ENCODE results near the gene SETSIP. TPM values are rescaled to one million over a fixed set of nuclear protein-coding genes. Genes with fewer than 3 reads are reported as not detected.

The SETSIP gene
- total RNA-seq: under 1 TPM in 1 of 2 experiments, not detected in 1; 0.37 TPM

- no peak within 1 kb of the TSS for H3K27ac Mint-ChIP-seq
- H3K9me3 Mint-ChIP-seq: no peaks in the 10 kb centered on the region
- H3K36me3 Mint-ChIP-seq: no peaks in the 10 kb centered on the region
- H3K4me3 Mint-ChIP-seq: no peak within 1 kb of the TSS
- H3K4me1 Mint-ChIP-seq: peaks cover 1% of the 10 kb centered on the region
- H3K27me3 Mint-ChIP-seq: no peaks in the 10 kb centered on the region
- DNase-seq: no peak
Observed at GRCh38 chr1:92075311-92075710, at the start of gene SETSIP. Gene SETSIP, minus strand, starts transcription at chr1:92075411. Its CDS starts 0 bp downstream, at chr1:92075411.

- DNase-seq: peak; percentile 5
- peaks cover 13% of the 10 kb centered on the region for H3K4me1 Mint-ChIP-seq
- H3K4me3 Mint-ChIP-seq: peak overlapping the region; percentile 13
- no peaks in the 10 kb centered on the region for H3K9me3 Mint-ChIP-seq
- H3K27ac Mint-ChIP-seq: peak overlapping the region; percentile 55
- H3K27me3 Mint-ChIP-seq: no peaks in the 10 kb centered on the region
- H3K36me3 Mint-ChIP-seq: peaks cover 3% of the 10 kb centered on the region
Observed at GRCh38 chr1:92123868-92124267, 48.7 kb upstream of the SETSIP start.

- H3K27me3 Mint-ChIP-seq: no peaks in the 10 kb centered on the region
- H3K4me1 Mint-ChIP-seq: peaks cover 16% of the 10 kb centered on the region
- no peak overlapping the region for H3K4me3 Mint-ChIP-seq
- no peaks in the 10 kb centered on the region for H3K36me3 Mint-ChIP-seq
- H3K27ac Mint-ChIP-seq: no peak overlapping the region
- no peak for DNase-seq
- no peaks in the 10 kb centered on the region for H3K9me3 Mint-ChIP-seq
Observed at GRCh38 chr1:92118826-92119225, 43.6 kb upstream of the SETSIP start.

- Mint-ChIP-seq H3K27ac (no peak overlapping the region), H3K27me3 (no peaks in the 10 kb centered on the region), H3K9me3 (no peaks in the 10 kb centered on the region), H3K4me1 (peaks cover 9% of the 10 kb centered on the region), H3K4me3 (no peak overlapping the region), H3K36me3 (no peaks in the 10 kb centered on the region)
- no peak for DNase-seq
Observed at GRCh38 chr1:92117526-92117925, 42.3 kb upstream of the SETSIP start.

- peaks cover 2% of the 10 kb centered on the region for H3K36me3 Mint-ChIP-seq
- no peaks in the 10 kb centered on the region for H3K4me1 Mint-ChIP-seq
- no peaks in the 10 kb centered on the region for H3K9me3 Mint-ChIP-seq
- H3K27me3 Mint-ChIP-seq: no peaks in the 10 kb centered on the region
- H3K27ac Mint-ChIP-seq: no peak overlapping the region
- no peak overlapping the region for H3K4me3 Mint-ChIP-seq
- no peak for DNase-seq
Observed at GRCh38 chr1:92108631-92109030, 33.4 kb upstream of the SETSIP start.

- no peaks in the 10 kb centered on the region for H3K9me3 Mint-ChIP-seq
- H3K27ac Mint-ChIP-seq: no peak overlapping the region
- H3K27me3 Mint-ChIP-seq: no peaks in the 10 kb centered on the region
- DNase-seq: no peak
- H3K4me3 Mint-ChIP-seq: no peak overlapping the region
- no peaks in the 10 kb centered on the region for H3K4me1 Mint-ChIP-seq
- H3K36me3 Mint-ChIP-seq: peaks cover 2% of the 10 kb centered on the region
Observed at GRCh38 chr1:92105546-92106081, 30.4 kb upstream of the SETSIP start.

- Mint-ChIP-seq H3K27me3 (no peaks in the 10 kb centered on the region), H3K4me1 (no peaks in the 10 kb centered on the region), H3K4me3 (no peak overlapping the region), H3K36me3 (peaks cover 2% of the 10 kb centered on the region), H3K27ac (no peak overlapping the region), H3K9me3 (no peaks in the 10 kb centered on the region)
- no peak for DNase-seq
Observed at GRCh38 chr1:92096317-92096716, 21.1 kb upstream of the SETSIP start.

- DNase-seq: no peak
- Mint-ChIP-seq H3K27me3 (no peaks in the 10 kb centered on the region), H3K4me1 (no peaks in the 10 kb centered on the region), H3K27ac (no peak overlapping the region), H3K9me3 (no peaks in the 10 kb centered on the region), H3K4me3 (no peak overlapping the region), H3K36me3 (peaks cover 4% of the 10 kb centered on the region)
Observed at GRCh38 chr1:92095874-92096273, 20.7 kb upstream of the SETSIP start.

- Mint-ChIP-seq H3K36me3 (peaks cover 4% of the 10 kb centered on the region), H3K27me3 (no peaks in the 10 kb centered on the region), H3K9me3 (no peaks in the 10 kb centered on the region), H3K27ac (no peak overlapping the region), H3K4me1 (no peaks in the 10 kb centered on the region), H3K4me3 (no peak overlapping the region)
- DNase-seq: no peak
Observed at GRCh38 chr1:92094595-92094994, 19.4 kb upstream of the SETSIP start.

GRCh38 chr1:92094090-92094489, 18.9 kb upstream of the SETSIP start:
- Mint-ChIP-seq H3K27me3 (no peaks in the 10 kb centered on the region), H3K4me3 (no peak overlapping the region), H3K9me3 (no peaks in the 10 kb centered on the region), H3K36me3 (peaks cover 4% of the 10 kb centered on the region), H3K4me1 (no peaks in the 10 kb centered on the region), H3K27ac (no peak overlapping the region)
- no peak for DNase-seq

GRCh38 chr1:92091625-92092024, 16.4 kb upstream of the SETSIP start:
- H3K4me1 Mint-ChIP-seq: no peaks in the 10 kb centered on the region
- H3K36me3 Mint-ChIP-seq: peaks cover 4% of the 10 kb centered on the region
- H3K4me3 Mint-ChIP-seq: no peak overlapping the region
- H3K27ac Mint-ChIP-seq: no peak overlapping the region
- peaks cover 2% of the 10 kb centered on the region for H3K9me3 Mint-ChIP-seq
- no peaks in the 10 kb centered on the region for H3K27me3 Mint-ChIP-seq
- no peak for DNase-seq

- Mint-ChIP-seq H3K27ac (no peak overlapping the region), H3K9me3 (peaks cover 17% of the 10 kb centered on the region), H3K36me3 (peaks cover 22% of the 10 kb centered on the region), H3K27me3 (no peaks in the 10 kb centered on the region), H3K4me3 (no peak overlapping the region), H3K4me1 (peaks cover 2% of the 10 kb centered on the region)
- DNase-seq: no peak
Observed at GRCh38 chr1:92087542-92087941, 12.3 kb upstream of the SETSIP start.

GRCh38 chr1:92085727-92086126, 10.5 kb upstream of the SETSIP start:
- no peak overlapping the region for H3K4me3 Mint-ChIP-seq

GRCh38 chr1:92084651-92085050, 9.4 kb upstream of the SETSIP start:
- Mint-ChIP-seq H3K4me3 (no peak overlapping the region), H3K27me3 (no peaks in the 10 kb centered on the region), H3K36me3 (peaks cover 20% of the 10 kb centered on the region), H3K4me1 (peaks cover 5% of the 10 kb centered on the region), H3K9me3 (peaks cover 17% of the 10 kb centered on the region), H3K27ac (no peak overlapping the region)
- no peak for DNase-seq

More at GRCh38 chr1:92085727-92086126, 10.5 kb upstream of the SETSIP start:
- Mint-ChIP-seq H3K9me3 (peaks cover 17% of the 10 kb centered on the region), H3K4me1 (peaks cover 3% of the 10 kb centered on the region), H3K27ac (no peak overlapping the region), H3K27me3 (no peaks in the 10 kb centered on the region), H3K36me3 (peaks cover 20% of the 10 kb centered on the region)
- no peak for DNase-seq

- H3K4me3 Mint-ChIP-seq: peak overlapping the region; percentile 96
- no peak overlapping the region for H3K27ac Mint-ChIP-seq
- H3K27me3 Mint-ChIP-seq: no peaks in the 10 kb centered on the region
- DNase-seq: no peak
- H3K36me3 Mint-ChIP-seq: peaks cover 12% of the 10 kb centered on the region
- peaks cover 11% of the 10 kb centered on the region for H3K9me3 Mint-ChIP-seq
- peaks cover 5% of the 10 kb centered on the region for H3K4me1 Mint-ChIP-seq
Observed at GRCh38 chr1:92081031-92081430, 5.8 kb upstream of the SETSIP start.

- Mint-ChIP-seq H3K4me1 (peaks cover 5% of the 10 kb centered on the region), H3K9me3 (peaks cover 7% of the 10 kb centered on the region), H3K27me3 (no peaks in the 10 kb centered on the region), H3K36me3 (peaks cover 7% of the 10 kb centered on the region), H3K27ac (peak within 1 kb of the TSS; percentile 85), H3K4me3 (peak within 1 kb of the TSS; percentile 96)
- DNase-seq: peak; percentile 83
Observed at GRCh38 chr1:92080128-92080985, 5.1 kb upstream of the SETSIP start, which contains the start of gene BTBD8. Gene BTBD8, plus strand, starts transcription at chr1:92080345. Its CDS starts 227 bp downstream, at chr1:92080572.
